Measurements from ENCODE around the gene PLXNA4.

The PLXNA4 gene

GRCh38 chr7:132578050-132578370 is 1.7 kb upstream of the PLXNA4 start:
- no peaks in the 10 kb centered on the region for H3K9me3 ChIP-seq (ENCODE audit: insufficient read depth, low read depth, low read length)
- no peak overlapping the region for H3K4ac ChIP-seq (ENCODE audit: low read depth, low read length)
- no peak overlapping the region for H3K18ac ChIP-seq (ENCODE audit: low read length)
- no peak overlapping the region for H3K23ac ChIP-seq (ENCODE audit: low read length)
- no peak overlapping the region for H4K8ac ChIP-seq (ENCODE audit: low read depth, low read length)
- no peak overlapping the region for H3K4me2 ChIP-seq (ENCODE audit: low read length)
- no peak overlapping the region for H2BK12ac ChIP-seq (ENCODE audit: low read length)
- H3K9ac ChIP-seq (ENCODE audit: low read length): no peak overlapping the region
- WGBS (ENCODE audit: extremely low coverage, insufficient coverage, insufficient read length): no CpG with 5 or more reads among the region's 3 CpGs
- no peak overlapping the region for H4K91ac ChIP-seq (ENCODE audit: low read depth, low read length)
- H3K79me2 ChIP-seq (ENCODE audit: control insufficient read depth, insufficient read depth, low read length, poor library complexity): no peaks in the 10 kb centered on the region
- no peak overlapping the region for H3K4me3 ChIP-seq (ENCODE audit: low read depth, low read length)
- no peak overlapping the region for H3K14ac ChIP-seq (ENCODE audit: low read length)
- H3K27ac ChIP-seq (ENCODE audit: low read depth, low read length): no peak overlapping the region
- H2AK5ac ChIP-seq (ENCODE audit: low read length): no peak overlapping the region
- no peaks in the 10 kb centered on the region for H3K36me3 ChIP-seq (ENCODE audit: control insufficient read depth in 1 of 2, insufficient read depth in 2 of 2, low read length in 2 of 2)
- H2AFZ ChIP-seq (ENCODE audit: insufficient read depth, low read length, poor library complexity): no peak overlapping the region
- DNase-seq: no peak
- H3K4me1 ChIP-seq (ENCODE audit: control insufficient read depth in 1 of 2, insufficient read depth in 2 of 2, low read length in 2 of 2): peaks cover 3% of the 10 kb centered on the region in 2 experiments
- no peak overlapping the region for H2BK120ac ChIP-seq (ENCODE audit: insufficient read depth, low read length, poor library complexity)
- no peak overlapping the region for H4K12ac ChIP-seq (ENCODE audit: low read depth, low read length)
- no peak overlapping the region for H2BK5ac ChIP-seq (ENCODE audit: low read depth, low read length, poor library complexity)
- no peaks in the 10 kb centered on the region for H3K79me1 ChIP-seq (ENCODE audit: low read length)
- H3K27me3 ChIP-seq (ENCODE audit: insufficient read depth, low read length): peaks cover 57% of the 10 kb centered on the region

GRCh38 chr7:132577206-132578049 is 1.2 kb upstream of the PLXNA4 start:
- H4K12ac ChIP-seq (ENCODE audit: low read depth, low read length): no peak overlapping the region
- WGBS (ENCODE audit: extremely low coverage, insufficient coverage, insufficient read length): no CpG with 5 or more reads among the region's 65 CpGs

GRCh38 chr7:132576721-132577085 is 433 bp upstream of the PLXNA4 start:
- WGBS (ENCODE audit: extremely low coverage, insufficient coverage, insufficient read length): no CpG with 5 or more reads among the region's 55 CpGs
- Histone ChIP-seq H3K27ac (ENCODE audit: low read depth, low read length) (no peak overlapping the region), H3K23ac (ENCODE audit: low read length) (no peak overlapping the region)

More at GRCh38 chr7:132577206-132578049, 1.2 kb upstream of the PLXNA4 start:
- H3K4me1 ChIP-seq (ENCODE audit: control insufficient read depth in 1 of 2, insufficient read depth in 2 of 2, low read length in 2 of 2): peaks cover 3% of the 10 kb centered on the region in 2 experiments
- H3K79me1 ChIP-seq (ENCODE audit: low read length): no peaks in the 10 kb centered on the region
- no peak overlapping the region for H3K9ac ChIP-seq (ENCODE audit: low read length)
- DNase-seq: no peak
- no peak overlapping the region for H3K23ac ChIP-seq (ENCODE audit: low read length)
- H3K4me2 ChIP-seq (ENCODE audit: low read length): peak overlapping the region; percentile 69
- no peaks in the 10 kb centered on the region for H3K36me3 ChIP-seq (ENCODE audit: control insufficient read depth in 1 of 2, insufficient read depth in 2 of 2, low read length in 2 of 2)
- H2BK120ac ChIP-seq (ENCODE audit: insufficient read depth, low read length, poor library complexity): no peak overlapping the region
- peaks cover 62% of the 10 kb centered on the region for H3K27me3 ChIP-seq (ENCODE audit: insufficient read depth, low read length)
- H3K14ac ChIP-seq (ENCODE audit: low read length): no peak overlapping the region
- H3K4ac ChIP-seq (ENCODE audit: low read depth, low read length): no peak overlapping the region
- H2AK5ac ChIP-seq (ENCODE audit: low read length): no peak overlapping the region
- no peak overlapping the region for H4K8ac ChIP-seq (ENCODE audit: low read depth, low read length)
- H3K4me3 ChIP-seq (ENCODE audit: low read depth, low read length): peak overlapping the region; percentile 48
- H3K27ac ChIP-seq (ENCODE audit: low read depth, low read length): no peak overlapping the region
- H2BK12ac ChIP-seq (ENCODE audit: low read length): no peak overlapping the region
- H3K79me2 ChIP-seq (ENCODE audit: control insufficient read depth, insufficient read depth, low read length, poor library complexity): no peaks in the 10 kb centered on the region
- H3K9me3 ChIP-seq (ENCODE audit: insufficient read depth, low read depth, low read length): no peaks in the 10 kb centered on the region
- H2AFZ ChIP-seq (ENCODE audit: insufficient read depth, low read length, poor library complexity): no peak overlapping the region
- no peak overlapping the region for H4K91ac ChIP-seq (ENCODE audit: low read depth, low read length)
- no peak overlapping the region for H3K18ac ChIP-seq (ENCODE audit: low read length)
- H2BK5ac ChIP-seq (ENCODE audit: low read depth, low read length, poor library complexity): no peak overlapping the region

GRCh38 chr7:132575419-132575981 is 770 bp downstream of the PLXNA4 start:
- H2AK5ac ChIP-seq (ENCODE audit: low read length): no peak overlapping the region
- H4K91ac ChIP-seq (ENCODE audit: low read depth, low read length): no peak overlapping the region
- H3K27ac ChIP-seq (ENCODE audit: low read depth, low read length): no peak overlapping the region
- no peak overlapping the region for H4K8ac ChIP-seq (ENCODE audit: low read depth, low read length)
- no peak overlapping the region for H2BK12ac ChIP-seq (ENCODE audit: low read length)
- H3K4ac ChIP-seq (ENCODE audit: low read depth, low read length): no peak overlapping the region
- H3K27me3 ChIP-seq (ENCODE audit: insufficient read depth, low read length): peaks cover 74% of the 10 kb centered on the region
- no peaks in the 10 kb centered on the region for H3K79me1 ChIP-seq (ENCODE audit: low read length)
- no peak overlapping the region for H3K18ac ChIP-seq (ENCODE audit: low read length)
- H3K9ac ChIP-seq (ENCODE audit: low read length): no peak overlapping the region
- H3K4me1 ChIP-seq (ENCODE audit: control insufficient read depth in 1 of 2, insufficient read depth in 2 of 2, low read length in 2 of 2): peaks cover 3% of the 10 kb centered on the region in 2 experiments
- peak overlapping the region; percentile 69 for H3K4me2 ChIP-seq (ENCODE audit: low read length)
- H4K12ac ChIP-seq (ENCODE audit: low read depth, low read length): no peak overlapping the region
- no CpG with 5 or more reads among the region's 27 CpGs for WGBS (ENCODE audit: extremely low coverage, insufficient coverage, insufficient read length)
- H2AFZ ChIP-seq (ENCODE audit: insufficient read depth, low read length, poor library complexity): no peak overlapping the region
- H2BK5ac ChIP-seq (ENCODE audit: low read depth, low read length, poor library complexity): no peak overlapping the region
- H3K9me3 ChIP-seq (ENCODE audit: insufficient read depth, low read depth, low read length): no peaks in the 10 kb centered on the region
- no peak for DNase-seq
- H3K23ac ChIP-seq (ENCODE audit: low read length): no peak overlapping the region
- H3K4me3 ChIP-seq (ENCODE audit: low read depth, low read length): no peak overlapping the region
- no peak overlapping the region for H3K14ac ChIP-seq (ENCODE audit: low read length)
- no peaks in the 10 kb centered on the region for H3K36me3 ChIP-seq (ENCODE audit: control insufficient read depth in 1 of 2, insufficient read depth in 2 of 2, low read length in 2 of 2)
- no peaks in the 10 kb centered on the region for H3K79me2 ChIP-seq (ENCODE audit: control insufficient read depth, insufficient read depth, low read length, poor library complexity)
- H2BK120ac ChIP-seq (ENCODE audit: insufficient read depth, low read length, poor library complexity): no peak overlapping the region

More at GRCh38 chr7:132576721-132577085, 433 bp upstream of the PLXNA4 start:
- Histone ChIP-seq H3K9ac (ENCODE audit: low read length) (no peak overlapping the region), H3K79me1 (ENCODE audit: low read length) (no peaks in the 10 kb centered on the region), H4K12ac (ENCODE audit: low read depth, low read length) (no peak overlapping the region), H4K91ac (ENCODE audit: low read depth, low read length) (no peak overlapping the region), H3K4me3 (ENCODE audit: low read depth, low read length) (no peak overlapping the region), H2BK120ac (ENCODE audit: insufficient read depth, low read length, poor library complexity) (no peak overlapping the region), H3K9me3 (ENCODE audit: insufficient read depth, low read depth, low read length) (no peaks in the 10 kb centered on the region), H2BK12ac (ENCODE audit: low read length) (no peak overlapping the region), H3K4me1 (ENCODE audit: control insufficient read depth in 1 of 2, insufficient read depth in 2 of 2, low read length in 2 of 2) (peaks cover 3% of the 10 kb centered on the region in 2 experiments), H3K14ac (ENCODE audit: low read length) (no peak overlapping the region), H3K4ac (ENCODE audit: low read depth, low read length) (no peak overlapping the region), H4K8ac (ENCODE audit: low read depth, low read length) (no peak overlapping the region), H3K18ac (ENCODE audit: low read length) (no peak overlapping the region), H3K79me2 (ENCODE audit: control insufficient read depth, insufficient read depth, low read length, poor library complexity) (no peaks in the 10 kb centered on the region), H2BK5ac (ENCODE audit: low read depth, low read length, poor library complexity) (no peak overlapping the region), H3K27me3 (ENCODE audit: insufficient read depth, low read length) (peaks cover 67% of the 10 kb centered on the region), H2AFZ (ENCODE audit: insufficient read depth, low read length, poor library complexity) (no peak overlapping the region), H2AK5ac (ENCODE audit: low read length) (no peak overlapping the region), H3K36me3 (ENCODE audit: control insufficient read depth in 1 of 2, insufficient read depth in 2 of 2, low read length in 2 of 2) (no peaks in the 10 kb centered on the region), H3K4me2 (ENCODE audit: low read length) (peak overlapping the region; percentile 69)
- DNase-seq: no peak

All from trophoblast cell (in vitro differentiated cells and primary cell).